IPS DF 4.7 (cell line): ENCODE measurements around the gene ZNF554.
"Not testable (repeated sequence)": the region's sequence is repeated elsewhere in the genome, so short reads cannot be mapped to it uniquely, and the experiment has no call there.

ENCODE experiments used
- DNase-seq: peaks from one replicate; pipeline ENCODE4 v3.0.0-alpha.2; 2013; ENCODE audit warnings: low spot score; ENCODE audit errors: extremely low read depth

The ZNF554 gene

GRCh38 chr19:2790557-2791271 is 29.0 kb upstream of the ZNF554 start:
- no peak for DNase-seq

GRCh38 chr19:2791440-2791839 is 28.2 kb upstream of the ZNF554 start:
- no peak for DNase-seq

DNA sequence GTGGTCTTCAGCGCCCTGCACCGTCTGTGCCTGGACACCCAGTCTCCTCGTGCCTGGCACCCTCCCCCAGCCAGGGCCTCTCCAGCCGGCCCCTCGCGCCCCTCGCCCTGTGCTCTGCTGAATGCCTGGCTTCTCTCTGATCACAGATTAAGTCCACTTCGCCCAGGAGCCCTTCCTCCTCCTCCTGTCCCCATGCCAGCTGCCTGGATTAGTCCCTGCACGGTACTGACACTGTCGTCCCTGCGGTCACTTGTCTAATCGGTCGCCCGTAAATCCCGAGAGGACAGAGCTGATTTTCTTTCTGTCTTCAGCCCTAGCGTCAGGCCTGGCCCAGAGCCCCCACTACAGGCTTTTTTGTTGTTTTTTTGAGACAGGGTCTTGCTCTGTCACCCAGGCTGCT is 27.8 kb upstream of the ZNF554 start:
- DNase-seq, result no peak

- not testable (repeated sequence) for DNase-seq
Measured at GRCh38 chr19:2792666-2793065, 27.0 kb upstream of the ZNF554 start.

GRCh38 chr19:2793126-2793525 is 26.5 kb upstream of the ZNF554 start:
- no peak for DNase-seq

- no peak for DNase-seq
Measured at GRCh38 chr19:2793577-2793976, 26.1 kb upstream of the ZNF554 start.

DNA sequence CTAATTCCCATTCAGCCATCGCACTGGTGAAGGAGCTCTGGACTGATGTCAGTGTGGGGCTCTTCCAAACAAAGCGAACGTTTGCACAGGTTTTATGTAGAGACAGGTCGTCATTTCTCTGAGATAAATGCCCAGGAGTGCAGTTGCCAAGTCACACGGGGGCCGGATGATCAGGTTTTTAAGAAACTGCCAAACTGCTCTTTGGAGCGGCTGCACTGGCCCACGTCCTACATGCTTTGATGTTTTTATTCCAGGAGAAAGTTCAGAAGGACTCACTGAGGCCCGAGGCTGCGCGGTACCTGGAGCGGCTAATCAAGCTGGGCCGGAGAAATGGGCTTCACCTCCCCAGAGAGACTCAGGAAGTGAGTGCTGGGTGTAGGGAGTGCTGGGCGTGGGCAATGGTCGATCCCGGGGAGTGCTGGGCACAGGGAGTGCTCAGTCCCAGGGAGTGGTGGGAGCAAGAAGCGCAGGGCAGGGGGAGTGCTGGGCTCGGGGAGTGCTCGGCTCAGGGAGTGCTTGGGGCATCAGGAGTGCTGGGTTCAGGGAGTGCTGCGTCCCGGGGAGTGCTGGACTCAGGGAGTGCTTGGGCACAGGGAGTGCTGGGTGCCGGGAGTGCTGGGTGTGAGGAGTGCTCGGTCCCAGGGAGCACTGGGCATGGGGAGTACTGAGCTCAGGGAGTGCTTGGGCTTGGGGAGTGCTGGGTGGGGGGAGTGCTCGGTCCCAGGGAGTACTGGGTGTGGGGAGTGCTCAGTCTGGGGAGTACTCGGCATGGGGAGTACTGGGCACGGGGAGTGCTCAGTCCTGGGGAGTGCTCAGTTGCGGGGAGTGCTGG is 23.6 kb upstream of the ZNF554 start:
- no peak for DNase-seq

DNA sequence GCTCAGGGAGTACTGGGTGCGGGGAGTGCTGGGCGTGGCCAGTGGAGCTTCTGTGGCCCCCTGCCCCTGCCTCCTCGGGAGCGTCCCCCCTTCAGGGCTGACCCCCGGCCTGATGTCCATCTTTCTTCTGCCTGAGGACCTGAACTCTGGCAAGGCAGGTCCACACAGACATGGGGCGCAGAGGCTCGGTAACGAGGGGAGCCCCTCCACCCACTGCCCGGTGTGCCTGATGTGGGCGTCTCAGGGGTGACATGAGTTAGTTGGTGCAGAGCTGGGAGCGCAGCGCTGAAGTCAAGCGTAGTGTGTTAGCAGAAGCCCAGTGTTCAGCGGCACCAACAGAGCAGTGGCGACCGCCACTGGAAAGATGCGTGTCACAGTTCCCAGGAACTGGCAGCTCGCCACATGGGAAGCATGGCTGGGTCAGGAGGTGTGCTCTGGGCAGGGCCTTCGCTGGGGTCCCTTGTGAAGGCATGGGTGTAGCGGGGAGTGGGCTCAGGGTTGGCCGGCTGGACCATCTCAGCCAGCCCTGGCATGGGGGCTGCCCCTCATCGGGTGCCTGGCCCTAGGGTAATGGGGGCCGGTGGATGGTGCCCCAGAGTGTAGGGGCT is 22.9 kb upstream of the ZNF554 start:
- no peak for DNase-seq

DNA sequence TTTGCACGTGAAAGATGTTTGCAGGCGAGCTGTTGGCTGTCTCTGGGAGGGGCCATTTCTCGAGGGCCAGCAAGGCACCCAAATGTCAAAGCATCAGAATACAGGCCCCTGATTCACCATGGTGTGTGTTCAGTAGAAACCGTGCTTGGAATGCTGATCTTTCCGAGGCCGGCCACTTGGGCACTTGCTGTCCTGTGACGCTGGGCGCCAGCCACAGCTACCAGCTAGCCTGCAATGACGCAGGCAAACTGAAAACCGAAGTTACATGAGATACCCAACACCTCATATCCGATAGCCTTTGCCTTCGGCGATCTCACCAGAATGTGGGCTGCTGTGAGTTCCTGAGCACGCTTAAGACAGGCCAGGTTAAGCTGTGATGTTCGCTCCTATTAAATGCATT is 22.4 kb upstream of the ZNF554 start:
- DNase-seq, result no peak

- DNase-seq, result no peak
Measured at GRCh38 chr19:2798158-2798685, 21.4 kb upstream of the ZNF554 start.

DNA sequence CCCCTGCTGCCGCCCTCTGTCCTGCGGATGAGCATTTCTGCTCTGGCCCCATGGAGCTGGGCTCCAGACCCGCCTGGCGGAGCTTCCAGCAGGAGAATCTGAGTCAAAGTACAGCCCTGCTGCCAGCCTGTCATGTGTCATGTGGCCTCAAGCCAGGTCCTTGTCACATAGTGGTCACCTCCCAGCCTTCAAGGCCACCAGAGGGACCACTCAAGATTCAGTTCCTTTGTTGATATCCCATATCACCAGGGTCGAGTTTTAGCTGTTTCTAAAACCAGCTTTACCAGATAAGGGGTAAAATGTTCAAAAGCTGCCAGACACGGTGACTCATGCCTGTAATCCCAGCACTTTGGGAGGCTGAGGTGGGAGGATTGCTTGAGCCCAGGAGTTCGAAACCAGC is 20.9 kb upstream of the ZNF554 start:
- DNase-seq, result no peak

DNA sequence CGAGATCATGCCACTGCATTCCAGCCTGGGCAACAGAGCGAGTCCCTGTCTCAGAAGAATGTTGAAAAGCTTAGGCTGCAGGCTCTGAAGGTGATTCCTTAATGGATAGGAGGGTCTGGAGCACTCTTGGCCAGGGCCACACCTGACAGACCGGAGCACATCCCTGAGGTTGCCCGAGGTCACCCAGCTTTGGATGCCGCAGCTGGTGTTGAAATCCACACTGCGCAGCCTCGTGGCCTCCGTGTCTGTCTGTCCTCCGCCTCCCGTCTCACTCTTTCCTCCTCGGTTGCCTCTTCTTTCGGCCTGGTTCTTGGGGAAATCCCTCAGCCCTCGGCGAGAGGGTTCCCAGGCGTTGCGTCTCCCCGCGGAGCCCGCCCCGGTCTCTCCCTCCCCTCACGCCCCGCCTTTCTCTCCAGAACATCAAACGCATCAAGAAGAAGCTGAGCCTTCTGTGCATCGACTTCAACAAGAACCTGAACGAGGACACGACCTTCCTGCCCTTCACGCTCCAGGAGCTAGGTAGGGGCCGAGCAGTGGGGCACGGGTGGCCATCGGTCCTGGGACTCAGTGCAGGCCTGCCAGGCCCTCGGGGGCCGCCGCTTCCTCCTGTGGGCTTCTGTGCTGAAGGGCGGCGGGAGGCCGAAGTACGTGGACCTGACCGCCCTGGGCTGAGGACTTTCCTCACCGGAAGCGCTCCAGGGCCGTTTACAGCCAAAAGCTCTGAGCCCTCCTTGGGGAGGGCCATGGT is 20.2 kb upstream of the ZNF554 start:
- DNase-seq, result no peak

- DNase-seq, result no peak
Measured at GRCh38 chr19:2800506-2800905, 19.2 kb upstream of the ZNF554 start.

DNA sequence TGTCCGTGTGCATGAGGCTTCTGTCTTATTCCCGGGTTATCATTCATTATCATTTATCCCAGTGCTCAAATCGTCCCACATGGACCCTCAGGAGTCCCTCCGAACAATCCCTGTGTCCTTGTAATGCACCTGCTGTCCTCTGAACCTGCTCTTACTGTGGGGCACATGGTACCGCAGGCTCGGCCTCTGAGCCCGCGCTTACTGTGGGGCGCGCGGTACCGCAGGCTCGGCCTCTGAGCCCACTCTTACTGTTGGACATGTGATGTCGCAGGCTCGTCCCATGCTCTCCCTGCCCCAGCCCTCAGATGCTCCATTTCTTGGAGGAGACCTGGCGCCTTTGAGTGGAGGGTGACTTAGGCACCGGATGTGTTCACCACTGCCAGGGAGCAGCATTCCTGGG is 16.8 kb upstream of the ZNF554 start:
- no peak for DNase-seq

GRCh38 chr19:2803486-2804155 is 16.0 kb upstream of the ZNF554 start:
- DNase-seq, result no peak

DNA sequence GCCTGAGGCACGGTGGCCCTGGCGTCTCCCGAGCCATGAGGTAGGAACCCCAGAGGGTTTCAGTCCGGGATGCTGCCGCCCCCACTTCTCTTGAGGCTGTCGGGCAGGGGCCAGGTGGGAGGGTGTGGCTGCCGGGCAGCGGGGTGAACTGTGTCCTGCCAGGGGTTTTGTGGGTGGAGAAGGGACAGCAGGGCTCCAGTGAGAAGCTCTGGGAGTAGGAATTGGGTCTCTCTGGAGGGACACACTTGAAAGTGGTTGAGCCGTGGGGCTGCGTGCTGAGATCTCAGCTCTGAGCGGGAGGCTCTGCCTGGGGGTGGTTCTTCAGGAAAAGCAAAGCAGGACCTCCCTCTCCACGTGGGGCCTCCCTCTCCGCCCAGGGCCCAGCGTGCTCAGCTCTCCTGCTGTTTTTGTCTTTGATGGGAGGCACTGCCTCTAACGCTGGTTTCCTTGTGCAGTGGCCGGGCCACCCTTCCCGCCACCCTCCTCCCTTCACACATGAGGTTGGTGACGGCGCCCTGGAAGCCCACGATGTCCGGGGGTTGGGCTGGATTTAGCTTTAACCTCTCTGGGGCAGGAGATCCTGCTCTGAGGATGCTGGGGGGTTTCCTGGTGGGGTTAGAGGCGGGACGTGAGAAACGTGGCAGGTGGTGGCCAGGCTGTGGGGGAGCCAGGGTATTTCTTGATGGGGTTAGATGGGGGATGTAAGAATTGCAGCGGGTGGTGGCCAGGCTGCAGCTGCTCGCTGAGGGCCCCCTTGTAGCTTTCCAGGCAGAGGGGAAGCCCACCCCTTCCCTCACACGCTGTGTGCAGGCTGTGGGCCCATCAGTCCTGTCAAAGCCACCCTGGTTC is 15.3 kb upstream of the ZNF554 start:
- no peak for DNase-seq

DNA sequence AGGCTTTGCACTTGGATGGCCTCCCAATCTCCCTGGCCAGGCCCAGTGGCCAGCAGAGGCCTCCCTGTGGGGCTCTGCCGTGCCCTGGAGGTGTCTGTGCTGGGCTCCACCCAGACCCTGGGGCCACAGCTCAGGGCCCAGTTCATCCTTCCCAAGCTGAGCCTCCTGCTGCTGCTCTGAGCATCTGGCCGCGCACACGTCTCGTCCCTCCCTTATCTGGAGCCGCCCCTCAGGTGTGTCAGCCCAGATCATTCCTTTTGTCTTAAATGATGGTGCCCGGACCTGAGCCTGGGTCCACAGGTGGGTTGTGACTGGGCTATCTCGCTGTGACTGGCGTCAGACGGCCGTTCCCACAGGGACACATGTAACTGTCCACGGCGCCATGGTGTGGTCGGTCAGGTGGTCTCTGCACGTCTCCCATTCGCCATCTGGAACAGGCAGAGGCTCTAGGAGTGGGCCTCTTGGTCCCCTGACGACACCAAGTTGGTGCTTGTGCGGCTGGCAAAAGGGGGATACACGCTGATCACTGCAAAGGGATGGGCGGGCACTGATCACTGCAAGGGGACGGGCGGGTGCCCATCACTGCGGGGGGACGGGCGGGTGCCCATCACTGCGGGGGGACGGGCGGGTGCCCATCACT is 14.3 kb upstream of the ZNF554 start:
- no peak for DNase-seq

DNA sequence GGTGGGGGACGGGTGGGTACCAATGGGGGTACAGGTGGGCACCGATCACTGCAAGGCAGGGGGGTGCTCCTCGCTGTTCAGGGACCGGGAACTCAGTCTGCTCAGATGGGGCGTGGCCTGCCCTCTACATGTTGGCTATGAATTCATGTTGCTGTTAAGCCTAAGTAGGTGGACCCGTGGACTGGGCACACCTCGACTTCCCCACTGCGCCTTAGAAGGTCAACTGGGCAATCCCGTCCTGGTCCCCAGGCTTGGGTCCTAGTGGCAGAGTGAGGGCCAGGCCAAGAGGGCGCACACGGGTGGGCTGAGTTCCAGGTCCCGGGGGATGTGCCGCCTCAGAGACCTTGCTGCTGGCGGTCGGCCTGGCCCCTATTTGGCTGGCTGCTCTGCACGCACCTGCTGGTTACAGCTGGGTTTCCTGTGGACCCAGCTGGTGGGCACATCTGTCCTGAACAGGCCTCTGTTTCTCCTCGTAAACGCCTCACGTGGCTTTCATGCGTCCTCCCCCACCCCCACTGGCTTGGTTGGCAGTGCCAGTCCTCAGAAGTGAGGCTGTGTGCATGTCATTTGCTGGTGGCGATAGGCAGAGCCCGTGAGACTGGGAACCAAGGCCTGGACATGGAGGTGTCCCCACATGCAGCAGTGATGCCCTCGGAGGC is 13.5 kb upstream of the ZNF554 start:
- no peak for DNase-seq
